Daoy (cell line): Measurements from ENCODE around the gene TNFRSF14. TPM values are rescaled to one million over a fixed set of nuclear protein-coding genes. Genes with fewer than 3 reads are reported as not detected.
A peak's percentile ranks its signal among the peaks of the same experiment; 100 is the strongest.

Experiments
- DNase-seq: peaks from one replicate; pipeline ENCODE4 v3.0.0-alpha.2; 2015; ENCODE audit warnings: low read depth
- total RNA-seq: library from RNA; depleted of rRNA; stranded (reverse); fragments of >200 nt; shearing (Covaris generic); gene quantifications from 2 replicates; pipeline ENCODE4 v1.2.3, GENCODE V29; 2014

TNFRSF14 gene
- total RNA-seq, 1 experiment from 2014 or later, result 12.1 TPM

GRCh38 chr1:2586154-2587070, 30.2 kb downstream of the TNFRSF14 start, which contains the start of gene PRXL2B:
Gene PRXL2B (plus strand): TSS chr1:2586777. CDS start chr1:2586886, 109 bp downstream.
- peak; percentile 99 for DNase-seq

DNA sequence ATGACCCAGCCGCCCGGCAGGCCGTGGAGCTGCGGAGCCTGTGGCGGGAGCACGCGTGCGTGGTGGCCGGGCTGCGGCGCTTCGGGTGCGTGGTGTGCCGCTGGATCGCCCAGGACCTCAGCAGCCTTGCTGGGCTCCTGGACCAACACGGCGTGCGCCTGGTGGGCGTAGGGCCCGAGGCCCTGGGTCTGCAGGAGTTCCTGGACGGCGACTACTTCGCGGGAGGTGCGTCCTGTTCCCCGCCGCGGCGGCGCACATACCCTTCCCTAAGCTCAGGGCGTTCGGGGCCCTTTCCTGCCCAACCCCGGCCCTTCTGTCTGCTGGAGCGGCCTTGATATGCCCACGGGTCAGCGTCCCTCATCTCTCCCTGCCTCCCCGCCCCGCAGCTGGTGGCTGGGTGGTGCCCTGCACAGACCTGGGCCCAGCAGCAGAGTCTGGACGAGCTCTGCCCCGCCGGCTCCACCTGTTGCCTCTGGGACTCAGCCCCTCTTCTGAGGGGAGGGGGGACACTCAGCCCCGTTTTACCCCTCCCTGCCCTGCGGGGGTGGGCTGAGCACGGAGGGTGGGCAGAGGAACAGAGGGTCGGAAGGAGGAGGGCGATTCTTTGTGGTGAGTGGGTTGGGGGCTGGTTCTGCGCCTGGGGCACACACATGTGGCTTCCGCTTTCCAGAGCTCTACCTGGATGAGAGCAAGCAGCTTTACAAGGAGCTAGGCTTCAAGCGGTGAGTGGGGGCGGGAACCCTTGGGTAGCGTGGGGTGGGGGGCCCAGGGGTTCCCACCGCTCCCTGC, 31.1 kb downstream of the TNFRSF14 start:
- peak; percentile 50 for DNase-seq

DNA sequence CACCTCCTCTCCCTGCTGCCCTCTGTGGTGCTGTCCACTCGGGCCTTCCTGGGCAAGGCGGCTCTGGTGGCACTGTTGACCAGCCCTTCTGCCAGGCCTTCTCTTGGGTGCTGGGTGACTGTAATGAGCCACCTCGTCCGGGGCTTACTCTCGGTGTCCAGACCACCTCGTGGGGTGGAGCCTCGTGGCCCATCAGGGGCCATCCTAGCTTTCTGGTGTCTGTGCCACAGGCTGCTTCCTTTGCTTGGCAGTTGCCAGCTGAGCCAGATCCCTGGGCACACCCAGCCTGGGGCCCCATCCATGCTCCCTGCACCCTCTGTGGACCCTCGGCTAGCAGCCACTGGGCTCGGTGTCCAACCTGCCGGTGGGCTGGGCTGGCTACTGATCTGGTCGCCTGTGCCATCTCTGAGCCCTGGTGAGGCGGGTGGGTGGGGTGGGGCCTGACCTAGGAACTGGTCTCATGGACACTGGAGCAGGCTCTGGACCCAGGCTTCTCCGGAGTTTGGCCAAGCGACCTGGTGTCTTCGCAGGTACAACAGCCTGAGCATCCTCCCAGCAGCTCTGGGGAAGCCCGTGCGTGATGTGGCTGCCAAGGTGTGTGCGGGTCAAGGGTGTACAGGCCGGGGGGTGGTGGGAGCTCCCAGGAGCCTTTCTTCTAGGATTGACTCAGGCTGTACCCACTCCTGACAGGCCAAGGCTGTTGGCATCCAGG, 31.8 kb downstream of the TNFRSF14 start:
- DNase-seq, result no peak

GRCh38 chr1:2588661-2589430, 32.7 kb downstream of the TNFRSF14 start:
- no peak for DNase-seq

DNA sequence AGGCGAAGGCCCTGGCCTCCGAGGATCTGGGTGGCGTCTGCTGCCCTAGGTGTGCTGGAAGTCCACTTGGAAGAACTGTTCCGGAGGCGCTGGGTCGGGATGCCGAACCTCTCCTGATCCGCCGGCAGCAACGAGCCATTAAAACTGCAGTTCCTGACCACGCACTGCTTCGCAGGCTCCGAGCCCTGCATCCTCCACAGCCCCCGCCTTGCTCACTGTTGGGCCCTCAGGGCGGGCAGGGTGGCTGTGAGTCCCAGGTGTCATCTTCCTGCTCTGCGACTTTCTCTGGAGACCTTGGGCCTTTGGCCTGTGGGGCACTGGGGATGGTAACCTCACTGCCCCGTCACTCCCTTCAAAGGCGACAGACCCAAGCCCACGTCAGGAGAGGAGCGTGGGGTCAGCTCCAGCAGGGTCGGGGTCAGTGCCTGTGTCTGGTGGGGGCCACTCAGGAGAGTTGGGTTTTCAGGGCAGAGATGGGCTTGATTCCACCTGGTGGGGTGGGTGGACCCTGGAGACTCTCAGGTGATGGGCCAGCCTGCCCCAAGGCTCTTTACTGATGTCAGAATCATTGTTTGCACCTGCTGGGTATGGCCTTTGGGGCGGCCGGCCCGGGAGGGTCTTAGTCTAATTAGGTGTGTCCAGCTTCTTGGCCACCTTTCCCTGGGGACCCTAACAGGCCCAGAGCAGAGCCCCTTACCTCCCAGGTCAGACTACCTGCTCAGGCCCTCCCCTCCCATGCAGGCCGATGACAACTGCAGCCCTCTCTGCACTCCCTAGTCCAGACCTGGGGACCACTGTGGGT, 33.5 kb downstream of the TNFRSF14 start:
- DNase-seq, result no peak

DNA sequence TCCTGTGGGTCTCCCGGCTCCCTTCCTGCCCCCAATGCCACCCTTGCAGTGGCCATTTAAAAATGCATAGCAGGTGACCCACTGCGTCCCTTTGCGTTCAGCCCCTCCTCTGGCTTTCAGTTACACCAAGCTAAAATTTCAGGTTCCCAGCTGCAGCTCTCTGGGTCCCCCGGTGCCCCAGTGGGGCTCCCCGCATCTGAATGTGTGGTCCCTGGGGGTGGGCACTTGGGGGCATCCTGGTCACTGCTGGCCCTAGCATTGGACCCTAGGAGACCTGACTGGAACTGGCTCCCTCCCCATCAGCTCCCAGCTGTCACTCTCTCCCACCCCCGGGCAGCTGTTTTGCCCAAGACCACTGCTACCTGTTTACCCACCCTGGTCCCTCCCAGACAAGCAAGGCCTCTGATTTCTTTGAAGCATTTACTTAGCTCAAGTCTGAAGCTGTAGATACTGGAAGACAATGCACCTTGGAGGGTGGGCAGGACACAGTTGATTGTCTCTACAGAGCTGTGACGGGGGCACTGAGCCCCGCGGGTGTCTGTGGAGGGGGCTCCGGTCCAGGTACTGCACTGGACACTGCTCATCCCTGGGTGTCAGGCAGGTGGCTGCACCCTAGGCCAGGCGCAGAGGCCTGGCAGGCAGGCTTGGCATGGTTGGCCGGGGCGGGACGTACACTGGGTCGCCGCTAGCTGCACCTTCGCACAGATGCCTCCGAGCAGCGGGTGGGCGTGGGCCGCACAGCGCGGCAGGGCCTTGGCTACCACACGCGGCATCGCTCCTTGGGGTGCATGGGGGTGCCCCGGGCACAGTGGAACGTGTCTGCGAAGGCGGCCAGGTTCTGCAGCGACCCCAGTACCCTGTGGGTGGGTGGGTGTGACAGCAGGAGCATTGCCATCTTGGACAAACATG, 34.3 kb downstream of the TNFRSF14 start:
- no peak for DNase-seq

DNA sequence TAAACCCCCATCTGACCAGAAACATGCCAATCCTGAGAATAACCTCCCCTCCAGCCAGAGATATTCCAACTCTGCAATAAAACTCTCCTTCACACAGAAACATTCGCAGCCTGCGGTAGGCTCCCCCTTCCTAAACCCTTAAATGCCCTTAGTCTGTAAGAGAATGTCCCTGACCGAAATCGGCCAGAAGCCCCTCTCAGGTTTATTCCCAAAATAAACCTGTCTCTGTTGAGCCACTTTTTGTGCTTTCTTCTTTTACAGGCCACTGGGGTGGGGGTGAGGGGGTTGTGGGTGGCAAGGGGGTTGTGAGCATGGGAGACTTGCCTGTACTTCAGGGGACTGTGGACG, 35.0 kb downstream of the TNFRSF14 start:
- DNase-seq, result no peak

- DNase-seq, result no peak
These were observed 35.5 kb downstream of the TNFRSF14 start for GRCh38 chr1:2591581-2592261.

- no peak for DNase-seq
These were observed 36.5 kb downstream of the TNFRSF14 start for GRCh38 chr1:2592672-2593071.

DNA sequence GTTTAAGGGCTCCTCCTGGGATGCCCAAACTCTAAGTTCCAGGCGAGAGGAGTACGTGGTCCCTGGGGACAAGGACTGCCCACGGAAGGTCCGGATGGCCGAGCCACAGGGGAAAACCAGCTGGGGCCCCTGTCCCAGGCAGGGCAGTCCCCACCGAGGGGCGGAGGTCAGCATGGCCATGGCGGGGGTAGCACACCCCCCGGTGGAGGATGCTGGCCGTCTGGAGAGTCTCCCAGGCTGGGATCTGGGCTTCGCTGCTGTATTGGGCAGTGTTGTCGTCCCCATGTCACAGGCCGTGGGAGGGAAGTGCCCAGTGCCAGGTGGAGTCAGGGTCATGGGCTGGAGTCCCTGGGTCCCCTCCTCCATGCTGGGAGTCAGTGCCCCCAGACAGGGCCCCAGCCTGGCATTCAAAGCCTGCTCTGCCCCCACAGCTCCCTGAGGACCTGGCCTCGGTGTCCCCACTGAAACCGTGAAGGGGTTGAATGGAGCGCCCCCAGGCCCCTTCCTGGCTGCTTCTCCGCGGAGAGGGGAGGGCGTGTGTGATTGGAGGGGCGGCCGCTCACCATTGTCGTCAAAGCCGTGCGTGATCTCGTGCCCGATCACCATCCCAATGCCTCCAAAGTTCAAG, 37.2 kb downstream of the TNFRSF14 start:
- DNase-seq, result no peak

- DNase-seq, result peak; percentile 61
These were observed 38.0 kb downstream of the TNFRSF14 start for GRCh38 chr1:2594001-2594640.

GRCh38 chr1:2594641-2595131, 38.5 kb downstream of the TNFRSF14 start:
- DNase-seq, result no peak

GRCh38 chr1:2595261-2595811, 39.2 kb downstream of the TNFRSF14 start:
- no peak for DNase-seq

GRCh38 chr1:2595812-2596529, 39.8 kb downstream of the TNFRSF14 start:
- no peak for DNase-seq

DNA sequence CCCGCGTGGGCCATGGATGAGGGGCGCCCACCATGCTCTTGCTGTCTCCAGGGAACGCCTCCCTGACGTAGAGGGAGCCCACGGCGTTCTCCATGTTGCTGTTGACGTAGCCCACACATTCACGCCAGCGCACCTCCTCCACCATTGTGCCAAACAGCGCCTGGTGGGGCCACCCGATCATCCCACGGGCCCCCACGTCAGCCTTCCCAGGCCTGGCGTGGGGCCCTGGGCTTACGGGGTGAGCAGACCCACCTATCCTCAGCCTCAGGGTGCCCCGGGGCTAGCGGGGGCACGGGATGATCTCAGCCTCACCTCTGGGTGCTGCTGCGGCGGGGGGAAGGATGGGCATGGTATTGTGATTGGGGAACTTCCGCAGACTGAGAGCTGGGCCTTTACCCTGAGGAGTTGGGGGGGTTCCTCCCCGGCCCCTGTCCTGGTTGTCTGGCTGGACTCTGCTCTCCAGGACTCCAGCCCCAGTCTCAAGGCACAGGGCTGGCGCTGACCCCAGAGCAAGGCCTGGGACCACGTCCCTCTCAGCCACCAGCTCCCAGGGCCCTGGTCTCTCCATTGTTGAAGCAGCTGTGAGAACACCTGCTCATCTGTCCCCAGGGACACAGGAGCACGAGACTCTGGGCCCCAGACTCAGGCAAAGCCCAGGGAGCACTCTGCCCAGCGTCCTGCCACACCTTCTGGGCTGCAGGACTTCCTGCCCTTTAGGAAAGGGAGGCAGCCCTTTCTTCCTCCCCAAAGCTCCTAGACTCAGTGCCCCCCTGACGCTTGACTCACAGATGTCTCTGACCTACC, 40.6 kb downstream of the TNFRSF14 start:
- no peak for DNase-seq
